Heart left ventricle (tissue), 13 donors: ENCODE results near the gene MBD3L2.
"Not testable (repeated sequence)": the region's sequence is repeated elsewhere in the genome, so short reads cannot be mapped to it uniquely, and the experiment has no call there.

Source experiments
- POLR2A ChIP-seq, 2 donors: fragments of 450-650 bp; IDR thresholded peaks; one replicate each; pipeline ENCODE4 v1.6.1; 2017; ENCODE audit warnings: antibody characterized with exemption in 2 of 2, mild to moderate bottlenecking in 2 of 2, moderate library complexity in 2 of 2
- TF ChIP-seq, protein P1 (sequence below), 12 donors: fragments of 200-600 bp; sonication (generic) in 4 of 12; IDR thresholded peaks; one replicate each; pipeline versions ENCODE4 v1.5.0 to v1.8.0; 2018 to 2022; ENCODE audit warnings: antibody characterized with exemption in 12 of 12, mild to moderate bottlenecking in 5 of 12
- donor health status: ischemic (EF 13 %, LVEDD 7.1; RV severe dilation, severe dysfunction).
- donor health status: DM: no; HTN: yes; CAD: no.
- donor health status: DM: no; HTN: no; CAD: no.
- donor health status: ischemic (EF 25% LVEDD 6.9; RV normal size, moderate dysfunction).
- donor health status: ischemic (EF 25% LVEDD 5.7; RV mildly dilated, moderate dysfunction).
- donor health status: ischemic (EF 35%, LVEDD 5.7; RV mildly dilated, moderate dysfunction).
- donor health status: nonischemic (EF 11% LVEDD 7.7; RV severe dilation, severe dysfunction).
- donor health status: DM: yes; HTN: yes; CAD: no.
- donor health status: PGD.
- donor health status: ischemic (EF 29% LVEDD 5.4; RV normal size, mild dysfunction).
- donor health status: nonischemic (EF 23%, LVEDD 6.1; RV moderate dilation, normal function).

DNA sequence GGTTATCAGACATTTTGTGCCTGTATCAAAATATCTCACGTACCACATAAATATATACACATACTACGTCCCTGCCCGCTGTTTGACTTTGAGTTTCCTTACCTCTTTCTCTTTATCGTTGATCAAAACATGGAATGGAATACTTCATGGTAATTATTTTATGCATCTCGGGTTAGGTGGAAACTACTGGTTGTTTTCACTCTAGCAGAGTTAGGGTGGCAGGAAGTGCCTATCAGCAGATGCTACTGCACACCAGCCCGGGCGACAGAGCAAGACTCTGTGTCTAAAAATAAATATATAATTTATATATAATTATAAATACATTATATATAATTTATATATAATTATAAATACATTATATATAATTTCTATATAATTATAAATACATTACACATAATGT lies 3.8 kb downstream of the MBD3L2 start:
- TF ChIP-seq, protein P1, sequence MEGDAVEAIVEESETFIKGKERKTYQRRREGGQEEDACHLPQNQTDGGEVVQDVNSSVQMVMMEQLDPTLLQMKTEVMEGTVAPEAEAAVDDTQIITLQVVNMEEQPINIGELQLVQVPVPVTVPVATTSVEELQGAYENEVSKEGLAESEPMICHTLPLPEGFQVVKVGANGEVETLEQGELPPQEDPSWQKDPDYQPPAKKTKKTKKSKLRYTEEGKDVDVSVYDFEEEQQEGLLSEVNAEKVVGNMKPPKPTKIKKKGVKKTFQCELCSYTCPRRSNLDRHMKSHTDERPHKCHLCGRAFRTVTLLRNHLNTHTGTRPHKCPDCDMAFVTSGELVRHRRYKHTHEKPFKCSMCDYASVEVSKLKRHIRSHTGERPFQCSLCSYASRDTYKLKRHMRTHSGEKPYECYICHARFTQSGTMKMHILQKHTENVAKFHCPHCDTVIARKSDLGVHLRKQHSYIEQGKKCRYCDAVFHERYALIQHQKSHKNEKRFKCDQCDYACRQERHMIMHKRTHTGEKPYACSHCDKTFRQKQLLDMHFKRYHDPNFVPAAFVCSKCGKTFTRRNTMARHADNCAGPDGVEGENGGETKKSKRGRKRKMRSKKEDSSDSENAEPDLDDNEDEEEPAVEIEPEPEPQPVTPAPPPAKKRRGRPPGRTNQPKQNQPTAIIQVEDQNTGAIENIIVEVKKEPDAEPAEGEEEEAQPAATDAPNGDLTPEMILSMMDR (IDR thresholded peaks at IDR 0.05): not testable (repeated sequence)
- not testable (repeated sequence) for TF ChIP-seq POLR2A (IDR thresholded peaks at IDR 0.05)
